GM12873 (cell line): Measurements from ENCODE around the gene DTNBP1.

Experiments
- TF ChIP-seq, protein P1 (sequence below): IDR thresholded peaks from 2 replicates; pipeline ENCODE4 v1.5.1; 2012; ENCODE audit warnings: low read depth, mild to moderate bottlenecking, moderate library complexity, low read length, control low read depth; ENCODE audit not compliant: insufficient read depth; ENCODE audit errors: missing control alignments

The DTNBP1 gene

DNA sequence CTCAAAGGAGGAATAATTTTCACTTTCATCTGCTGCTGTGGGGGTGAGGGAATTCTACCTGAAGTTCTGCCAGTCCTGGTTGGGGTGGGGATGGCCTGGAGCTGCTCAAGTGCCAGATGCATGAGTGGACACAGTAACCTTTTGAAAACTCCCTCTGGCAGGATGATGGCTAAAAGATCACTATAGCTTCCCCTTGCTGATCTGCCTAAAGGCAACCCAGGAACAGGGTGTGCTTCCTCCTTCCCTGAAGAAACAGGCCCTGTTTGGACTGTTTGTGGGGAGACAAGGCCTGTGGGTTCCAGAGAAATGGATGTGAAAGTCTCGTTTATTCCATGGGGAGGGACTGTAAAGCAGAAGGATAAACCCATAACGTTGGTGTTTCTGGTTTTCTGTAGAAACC is 176.9 kb downstream of the DTNBP1 start:
- TF ChIP-seq, protein P1, sequence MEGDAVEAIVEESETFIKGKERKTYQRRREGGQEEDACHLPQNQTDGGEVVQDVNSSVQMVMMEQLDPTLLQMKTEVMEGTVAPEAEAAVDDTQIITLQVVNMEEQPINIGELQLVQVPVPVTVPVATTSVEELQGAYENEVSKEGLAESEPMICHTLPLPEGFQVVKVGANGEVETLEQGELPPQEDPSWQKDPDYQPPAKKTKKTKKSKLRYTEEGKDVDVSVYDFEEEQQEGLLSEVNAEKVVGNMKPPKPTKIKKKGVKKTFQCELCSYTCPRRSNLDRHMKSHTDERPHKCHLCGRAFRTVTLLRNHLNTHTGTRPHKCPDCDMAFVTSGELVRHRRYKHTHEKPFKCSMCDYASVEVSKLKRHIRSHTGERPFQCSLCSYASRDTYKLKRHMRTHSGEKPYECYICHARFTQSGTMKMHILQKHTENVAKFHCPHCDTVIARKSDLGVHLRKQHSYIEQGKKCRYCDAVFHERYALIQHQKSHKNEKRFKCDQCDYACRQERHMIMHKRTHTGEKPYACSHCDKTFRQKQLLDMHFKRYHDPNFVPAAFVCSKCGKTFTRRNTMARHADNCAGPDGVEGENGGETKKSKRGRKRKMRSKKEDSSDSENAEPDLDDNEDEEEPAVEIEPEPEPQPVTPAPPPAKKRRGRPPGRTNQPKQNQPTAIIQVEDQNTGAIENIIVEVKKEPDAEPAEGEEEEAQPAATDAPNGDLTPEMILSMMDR: no peak

DNA sequence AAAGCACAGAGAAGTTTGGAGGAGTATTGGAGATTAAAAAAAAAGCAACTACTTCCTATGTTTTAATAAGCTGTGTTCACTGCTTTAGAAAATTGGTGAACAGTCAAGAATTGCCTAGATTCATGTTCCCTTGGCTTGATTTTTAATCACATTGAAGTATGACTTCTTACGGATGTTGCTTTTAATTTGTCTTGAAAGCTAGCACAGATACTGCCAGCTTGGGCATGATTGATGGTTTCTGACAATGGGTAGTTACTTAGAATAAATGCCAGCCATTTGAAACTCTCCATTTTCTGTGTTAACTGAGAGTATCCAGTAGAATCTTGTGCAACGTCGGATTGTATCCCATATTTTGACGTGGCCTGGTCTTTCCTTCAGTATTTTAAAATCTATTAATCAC is 178.0 kb downstream of the DTNBP1 start:
- TF ChIP-seq, protein P1: no peak

DNA sequence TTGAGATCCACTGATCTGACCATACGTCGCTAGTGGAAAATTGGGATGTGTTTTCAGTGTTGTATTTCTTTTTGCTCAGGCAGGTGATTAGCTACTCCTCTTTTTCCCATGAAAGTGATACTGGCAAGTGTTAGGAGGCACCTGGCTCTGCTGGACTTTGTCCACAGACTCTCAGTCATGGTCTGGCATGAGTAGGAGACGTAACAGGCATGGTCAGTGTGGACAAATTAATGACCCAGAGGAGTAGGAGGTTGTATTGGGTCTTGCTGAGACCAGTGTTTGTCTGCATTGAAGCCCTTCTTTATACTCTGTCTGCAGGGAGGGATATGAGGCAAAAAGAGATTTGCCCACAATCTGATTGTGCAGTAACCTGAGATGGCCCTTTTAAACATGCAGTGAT is 178.7 kb downstream of the DTNBP1 start:
- TF ChIP-seq, protein P1: no peak

DNA sequence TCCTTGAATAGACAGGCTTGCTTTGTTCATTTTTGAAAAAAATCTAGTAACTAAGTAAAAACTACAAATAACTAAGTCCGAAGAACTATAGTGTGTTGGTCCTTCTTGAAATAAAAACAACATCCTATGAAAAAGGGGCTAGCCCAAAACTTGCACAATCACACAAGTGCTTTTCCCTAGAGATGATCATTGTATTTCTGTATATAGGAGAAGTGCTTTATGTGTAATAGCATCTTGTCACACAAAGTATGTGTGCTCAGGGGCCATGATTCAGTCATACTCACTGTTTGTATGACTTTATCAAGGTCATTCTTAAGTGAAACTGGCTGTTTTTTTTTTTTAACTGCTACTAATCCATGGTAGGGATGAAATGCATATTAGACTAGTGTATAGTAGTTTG is 179.8 kb downstream of the DTNBP1 start:
- TF ChIP-seq, protein P1: no peak

DNA sequence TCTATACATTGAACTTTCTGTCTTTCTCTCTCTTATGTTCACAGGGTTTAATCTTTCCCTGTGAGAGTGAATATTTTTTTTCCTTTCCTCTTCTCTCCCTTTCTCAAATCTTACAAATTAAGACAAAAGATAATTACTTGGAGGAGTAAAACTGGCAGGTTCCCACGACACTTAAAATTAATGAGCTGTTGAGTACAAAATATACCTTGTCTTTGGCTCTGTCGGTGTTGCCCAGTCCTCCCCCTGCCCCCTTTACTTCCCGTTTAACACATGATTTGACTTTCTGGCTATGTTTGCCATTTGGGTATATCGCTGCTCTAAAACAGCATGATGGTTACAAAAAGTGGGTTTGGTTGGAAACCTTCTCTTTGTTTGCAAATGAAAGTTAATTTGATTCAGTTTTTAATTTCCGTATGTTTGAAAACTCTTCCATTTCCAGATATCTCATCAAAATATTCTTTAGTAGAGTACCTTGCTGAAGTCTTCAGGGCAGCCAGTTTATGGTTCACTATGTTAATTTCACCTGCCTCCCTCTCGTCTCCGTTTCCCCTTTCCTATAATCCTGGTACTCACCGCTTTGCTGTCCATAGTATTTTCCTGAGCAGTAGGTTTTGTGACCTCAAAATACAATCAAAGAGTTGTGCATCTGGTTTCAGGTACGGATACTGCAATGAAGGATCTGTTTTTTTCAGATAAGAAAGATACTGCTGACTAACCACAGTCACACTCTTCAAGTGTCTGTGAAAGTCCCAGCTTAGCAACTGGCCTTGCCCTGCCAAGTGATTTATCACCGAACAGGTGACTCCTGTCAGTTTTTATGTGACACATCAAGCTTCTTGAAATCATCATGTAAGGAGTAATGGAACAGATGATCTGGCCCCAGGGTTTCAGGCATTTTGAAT is 181.2 kb downstream of the DTNBP1 start:
- TF ChIP-seq, protein P1: no peak

DNA sequence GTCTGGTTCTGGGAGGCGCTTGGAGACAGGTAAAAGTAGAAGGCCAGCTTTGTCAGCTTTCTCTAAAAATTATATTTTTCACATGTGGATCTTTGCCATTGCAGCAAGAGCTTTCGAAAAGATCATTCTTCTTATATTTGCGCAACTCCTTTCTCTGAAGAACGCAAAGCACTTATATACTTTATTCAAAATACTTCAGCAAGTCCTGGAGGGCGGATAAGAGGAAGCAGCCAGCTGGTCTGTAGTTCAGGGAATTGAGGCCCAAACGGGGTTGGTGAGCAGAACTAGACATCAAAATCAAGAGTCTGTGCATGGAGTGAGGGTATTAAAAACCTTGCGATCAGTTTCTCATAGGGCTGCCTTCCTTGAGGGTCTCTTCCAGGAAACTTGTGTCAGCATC is 182.3 kb downstream of the DTNBP1 start:
- TF ChIP-seq, protein P1: no peak

DNA sequence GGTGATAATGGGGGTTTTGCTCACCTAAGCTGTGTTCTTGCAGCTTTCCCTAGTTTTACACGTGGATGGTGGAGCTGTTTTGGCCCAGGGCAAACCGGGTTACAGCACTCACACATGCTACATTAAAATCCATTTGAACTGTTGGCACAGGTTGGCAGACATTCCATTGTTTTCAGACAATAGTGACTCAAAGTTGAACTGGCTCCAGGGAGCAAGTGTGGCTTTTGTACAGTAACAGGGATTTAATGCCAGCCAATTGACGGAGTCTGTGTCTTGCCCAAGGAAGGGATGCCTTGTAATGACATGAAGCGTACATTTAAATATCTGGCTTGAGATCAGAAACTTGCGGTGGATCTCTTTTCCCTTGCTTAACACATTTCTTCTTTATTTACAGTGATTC is 183.1 kb downstream of the DTNBP1 start:
- TF ChIP-seq, protein P1: no peak
